Measurements from ENCODE around the gene CNNM4.

- TF ChIP-seq, protein P1, sequence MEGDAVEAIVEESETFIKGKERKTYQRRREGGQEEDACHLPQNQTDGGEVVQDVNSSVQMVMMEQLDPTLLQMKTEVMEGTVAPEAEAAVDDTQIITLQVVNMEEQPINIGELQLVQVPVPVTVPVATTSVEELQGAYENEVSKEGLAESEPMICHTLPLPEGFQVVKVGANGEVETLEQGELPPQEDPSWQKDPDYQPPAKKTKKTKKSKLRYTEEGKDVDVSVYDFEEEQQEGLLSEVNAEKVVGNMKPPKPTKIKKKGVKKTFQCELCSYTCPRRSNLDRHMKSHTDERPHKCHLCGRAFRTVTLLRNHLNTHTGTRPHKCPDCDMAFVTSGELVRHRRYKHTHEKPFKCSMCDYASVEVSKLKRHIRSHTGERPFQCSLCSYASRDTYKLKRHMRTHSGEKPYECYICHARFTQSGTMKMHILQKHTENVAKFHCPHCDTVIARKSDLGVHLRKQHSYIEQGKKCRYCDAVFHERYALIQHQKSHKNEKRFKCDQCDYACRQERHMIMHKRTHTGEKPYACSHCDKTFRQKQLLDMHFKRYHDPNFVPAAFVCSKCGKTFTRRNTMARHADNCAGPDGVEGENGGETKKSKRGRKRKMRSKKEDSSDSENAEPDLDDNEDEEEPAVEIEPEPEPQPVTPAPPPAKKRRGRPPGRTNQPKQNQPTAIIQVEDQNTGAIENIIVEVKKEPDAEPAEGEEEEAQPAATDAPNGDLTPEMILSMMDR (tag by site-specific recombination; IDR thresholded peaks at IDR 0.05), result no peak
- TF ChIP-seq PBX3 (CRISPR knock-in tag; IDR thresholded peaks at IDR 0.05), result no peak
- TF ChIP-seq ZNF140 (tag by site-specific recombination; IDR thresholded peaks at IDR 0.05), result no peak
- no peak for TF ChIP-seq ZNF350 (tag by site-specific recombination; IDR thresholded peaks at IDR 0.05)
Measured at GRCh38 chr2:96715658-96716057, 45.0 kb upstream of the CNNM4 start.
